IMR-90 (cell line): ENCODE measurements around the gene TSPEAR. TPM values are rescaled to one million over a fixed set of nuclear protein-coding genes. Genes with fewer than 3 reads are reported as not detected.

Source experiments
- ATAC-seq: fragments of 200-7000 bp; cut with Tn5 transposase; 2 replicates; pipeline ENCODE4 v1.9.1; 2020; ENCODE audit warnings: low read depth, mild to moderate bottlenecking, moderate library complexity
- BruUV-seq: library from RNA; stranded (reverse); fragments of 400-500 nt; replicated peaks from 2 replicates; lab custom pipeline; 2021; lab: Mats Ljungman, UMichigan
- CTCF ChIA-PET: fragments of 300-600 bp; formaldehyde crosslinking; extraction: SDS; loops from one replicate; lab custom pipeline; 2021; ENCODE audit warnings: antibody characterized with exemption; lab: Yijun Ruan, JAX
- POLR2A ChIA-PET: fragments of 300-600 bp; sonication (Branson Sonifier 250); formaldehyde crosslinking; loops from one replicate; lab custom pipeline; 2022; ENCODE audit warnings: antibody characterized with exemption; ENCODE audit not compliant: unreplicated experiment; lab: Charles Lee
- DNase-seq: peaks from one replicate; pipeline ENCODE4 v3.0.0; 2013
- H2AFZ ChIP-seq: replicated peaks from 2 replicates; pipeline ENCODE3; 2013; ENCODE audit warnings: low read length, mild to moderate bottlenecking; ENCODE audit not compliant: poor library complexity
- H2AK5ac ChIP-seq: 2 replicates; pipeline ENCODE4 v1.6.1; 2013; ENCODE audit warnings: low read depth, low read length, inconsistent platforms
- H2AK9ac ChIP-seq: replicated peaks from 2 replicates; pipeline ENCODE3; 2013; ENCODE audit warnings: mild to moderate bottlenecking, low read depth, low read length, moderate library complexity; ENCODE audit not compliant: poor library complexity
- H2BK120ac ChIP-seq: 2 replicates; pipeline ENCODE4 v1.6.1; 2013; ENCODE audit warnings: low read depth, low read length, inconsistent platforms
- H2BK15ac ChIP-seq: 3 replicates; pipeline ENCODE4 v1.6.1; 2013; ENCODE audit warnings: low read depth, low read length, inconsistent platforms
- H2BK20ac ChIP-seq: 2 replicates; pipeline ENCODE4 v1.6.1; 2013; ENCODE audit warnings: low read depth, mild to moderate bottlenecking, inconsistent platforms, low read length, moderate library complexity
- H2BK5ac ChIP-seq: 2 replicates; pipeline ENCODE4 v1.6.1; 2013; ENCODE audit warnings: mild to moderate bottlenecking, low read depth, low read length, inconsistent platforms; ENCODE audit not compliant: poor library complexity, severe bottlenecking
- H3K14ac ChIP-seq: replicated peaks from 2 replicates; pipeline ENCODE4 v1.6.1; 2013; ENCODE audit warnings: low read depth, low read length, inconsistent platforms
- H3K18ac ChIP-seq: 2 replicates; pipeline ENCODE4 v1.6.1; 2013; ENCODE audit warnings: low read depth, low read length, control low read depth
- H3K23ac ChIP-seq: 2 replicates; pipeline ENCODE4 v1.6.1; 2013; ENCODE audit warnings: low read depth, low read length, inconsistent platforms
- H3K27ac ChIP-seq: 2 replicates; pipeline ENCODE4 v1.5.1; 2013; ENCODE audit warnings: mild to moderate bottlenecking, control low read depth, low read length; ENCODE audit not compliant: insufficient read depth
- H3K27me3 ChIP-seq: 2 replicates; pipeline ENCODE4 v1.6.1; 2013; ENCODE audit warnings: low read length; ENCODE audit not compliant: control insufficient read depth, insufficient read depth
- H3K36me3 ChIP-seq: 2 replicates; pipeline ENCODE4 v1.6.1; 2013; ENCODE audit warnings: low read length, mixed read lengths; ENCODE audit not compliant: control insufficient read depth, insufficient read depth
- H3K4ac ChIP-seq: 2 replicates; pipeline ENCODE4 v1.6.1; 2013; ENCODE audit warnings: low read depth, low read length, inconsistent platforms
- H3K4me1 ChIP-seq: 2 replicates; pipeline ENCODE4 v1.6.1; 2013; ENCODE audit warnings: low read length, mixed read lengths; ENCODE audit not compliant: control insufficient read depth, insufficient read depth
- H3K4me2 ChIP-seq: 2 replicates; pipeline ENCODE4 v1.6.1; 2013; ENCODE audit warnings: low read depth, mild to moderate bottlenecking, control low read depth, low read length, moderate library complexity
- H3K4me3 ChIP-seq: 2 replicates; pipeline ENCODE4 v1.5.1; 2013; ENCODE audit warnings: low read depth, mild to moderate bottlenecking, control low read depth, low read length, moderate library complexity; ENCODE audit not compliant: insufficient read depth
- H3K56ac ChIP-seq: 2 replicates; pipeline ENCODE4 v1.6.1; 2013; ENCODE audit warnings: low read length, inconsistent platforms; ENCODE audit not compliant: insufficient read depth; ENCODE audit errors: extremely low read depth
- H3K79me1 ChIP-seq, 2 experiments: 2 replicates each; pipeline ENCODE4 v1.6.1; 2013; ENCODE audit warnings: low read length in 2 of 2, inconsistent platforms in 1 of 2, low read depth in 1 of 2
- H3K9ac ChIP-seq: 2 replicates; pipeline ENCODE4 v1.6.1; 2013; ENCODE audit warnings: low read depth, low read length, control low read depth
- H3K9me1 ChIP-seq: 2 replicates; pipeline ENCODE4 v1.6.1; 2013; ENCODE audit warnings: low read length, inconsistent platforms; ENCODE audit not compliant: insufficient read depth
- H3K9me3 ChIP-seq: 2 replicates; pipeline ENCODE4 v1.6.1; 2013; ENCODE audit warnings: low read length; ENCODE audit not compliant: control insufficient read depth, insufficient read depth
- H4K20me1 ChIP-seq: 2 replicates; pipeline ENCODE4 v1.6.1; 2013; ENCODE audit warnings: low read length, inconsistent platforms; ENCODE audit not compliant: insufficient read depth
- H4K5ac ChIP-seq: 2 replicates; pipeline ENCODE4 v1.6.1; 2013; ENCODE audit warnings: mild to moderate bottlenecking, low read depth, low read length, control low read depth
- H4K8ac ChIP-seq, 2 experiments: 2 replicates each; pipeline ENCODE4 v1.6.1; 2013; ENCODE audit warnings: low read depth in 2 of 2, low read length in 2 of 2, control low read depth in 1 of 2, inconsistent platforms in 1 of 2
- H4K91ac ChIP-seq: 2 replicates; pipeline ENCODE4 v1.6.1; 2013; ENCODE audit warnings: low read depth, low read length, inconsistent platforms; ENCODE audit not compliant: insufficient read depth
- BHLHE40 ChIP-seq: fragments of 150-350 bp; IDR thresholded peaks from 2 replicates; pipeline ENCODE4 v1.6.1; 2016; ENCODE audit warnings: mild to moderate bottlenecking, low read depth, low read length
- CHD1 ChIP-seq: IDR thresholded peaks from 2 replicates; pipeline ENCODE4 v1.6.1; 2012; ENCODE audit warnings: low read depth, low read length, improper control_type of control experiment
- MAZ ChIP-seq: IDR thresholded peaks from 2 replicates; pipeline ENCODE4 v1.6.1; 2012; ENCODE audit warnings: low read depth, mild to moderate bottlenecking, low read length, improper control_type of control experiment, moderate library complexity, borderline replicate concordance
- POLR2A ChIP-seq: IDR thresholded peaks from 2 replicates; pipeline ENCODE4 v1.6.1; 2012; ENCODE audit warnings: mild to moderate bottlenecking, low read depth, low read length
- RFX5 ChIP-seq: IDR thresholded peaks from 2 replicates; pipeline ENCODE4 v1.8.0; 2012; ENCODE audit warnings: low read depth, mild to moderate bottlenecking, low read length, moderate library complexity
- SMC3 ChIP-seq: fragments of 150-350 bp; IDR thresholded peaks from 2 replicates; pipeline ENCODE4 v1.6.1; 2016; ENCODE audit warnings: low read depth, mild to moderate bottlenecking, antibody characterized with exemption, low read length, moderate library complexity
- WGBS, 2 experiments: methylation state at CpG; one replicate each; pipeline versions ENCODE4 v1.1.5 to v1.1.7; 2013; ENCODE audit warnings: missing lambda C conversion rate in 2 of 2; ENCODE audit not compliant: insufficient read length in 1 of 2; ENCODE audit errors: extremely low coverage in 2 of 2; 5-methylcytosine and 5-hydroxymethylcytosine counted together
- dilution Hi-C: fragments of 300-500 bp; cut with HindIII; formaldehyde crosslinking; loops from one replicate; pipeline ENCODE4 v1.14.3; 2018; ENCODE audit warnings: low sequenced_read_pairs; ENCODE audit not compliant: unreplicated experiment
- in situ Hi-C: fragments of 300-500 bp; cut with MboI; formaldehyde crosslinking; loops from 3 replicates; pipeline ENCODE4 v1.14.3; 2019; ENCODE audit warnings: low sequenced_read_pairs, inconsistent platforms, mixed read lengths
- intact Hi-C: fragments of 100-400 bp; cut with micrococcal nuclease; formaldehyde crosslinking; loops from 2 replicates; pipeline ENCODE4 v1.10.0; 2022
- polyA plus RNA-seq, 3 experiments: library from polyadenylated mRNA; depleted of rRNA; stranded (reverse); fragments of >200 nt; gene quantifications; 2 replicates each; pipeline ENCODE4 v1.2.3, GENCODE V29; 2012; ENCODE audit warnings: low replicate concordance in 1 of 3
- total RNA-seq: library from RNA; depleted of rRNA; stranded (reverse); fragments of >200 nt; gene quantifications from 2 replicates; pipeline ENCODE4 v1.2.3, GENCODE V29; 2012
- TF ChIP-seq, protein P1 (sequence below): conservative IDR thresholded peaks from 2 replicates; pipeline ENCODE4 v1.5.1; 2012; ENCODE audit warnings: mild to moderate bottlenecking, low read depth, low read length, improper control_type of control experiment

TSPEAR gene
- total and polyA plus RNA-seq, 2 of the 4 experiments (the other 2 are of a cell fraction) = not detected

DNA sequence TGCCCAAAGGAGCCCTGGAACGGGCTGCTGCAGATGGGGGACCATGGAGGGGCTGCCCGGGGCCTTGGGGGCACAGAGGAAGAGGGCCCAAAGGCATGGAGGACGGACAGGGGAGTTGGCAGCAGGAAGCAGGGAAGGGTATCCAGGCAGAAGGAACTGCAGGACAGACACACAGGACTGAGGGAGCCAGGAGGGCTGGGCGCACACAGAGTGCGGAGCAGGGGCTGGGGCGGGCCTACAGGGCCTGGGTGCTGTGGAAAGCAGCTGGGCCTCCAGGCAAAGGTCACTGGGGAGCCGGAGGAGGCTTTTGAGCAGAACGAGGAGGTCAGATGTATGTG lies 199.5 kb downstream of the TSPEAR start:
- Histone ChIP-seq H3K4me3 (no peak overlapping the region), H3K79me1 (no peaks in the 10 kb centered on the region), H4K8ac (no peak overlapping the region), H2BK15ac (no peak overlapping the region), H4K91ac (no peak overlapping the region), H3K23ac (no peak overlapping the region), H3K27ac (no peak overlapping the region), H4K5ac (no peak overlapping the region), H4K20me1 (no peaks in the 10 kb centered on the region), H3K4me2 (no peak overlapping the region), H2BK5ac (no peak overlapping the region), H2BK120ac (no peak overlapping the region), H3K56ac (no peak overlapping the region), H3K4me1 (no peaks in the 10 kb centered on the region), H3K36me3 (no peaks in the 10 kb centered on the region), H3K4ac (no peak overlapping the region), H2AK9ac (no peak overlapping the region), H2AFZ (no peak overlapping the region), H3K9ac (no peak overlapping the region), H3K14ac (no peak overlapping the region), H3K18ac (no peak overlapping the region), H2AK5ac (no peak overlapping the region), H2BK20ac (no peak overlapping the region), H3K9me3 (no peaks in the 10 kb centered on the region; the same call in 1 of the 2 replicates), H3K9me1 (no peaks in the 10 kb centered on the region), H3K27me3 (peaks cover 9% of the 10 kb centered on the region; the same call in 1 of the 2 replicates)
- dilution Hi-C loops (no loop called here), in situ Hi-C loops (loop anchor here (25.0 kb wide), 1 partner anchor 425 kb away; the partner anchor contains the start of gene SLX9), intact Hi-C loops (no loop called here)
- WGBS, 2 experiments = 63% methylated on average over 1 of the region's 8 CpGs; no CpG with 5 or more reads in 1 of the 2 experiments
- TF ChIP-seq SMC3 = no peak
- no peak for TF ChIP-seq RFX5
- TF ChIP-seq BHLHE40 = no peak
- no peak for TF ChIP-seq POLR2A
- no peak for TF ChIP-seq CHD1
- TF ChIP-seq MAZ = no peak
- TF ChIP-seq, protein P1, sequence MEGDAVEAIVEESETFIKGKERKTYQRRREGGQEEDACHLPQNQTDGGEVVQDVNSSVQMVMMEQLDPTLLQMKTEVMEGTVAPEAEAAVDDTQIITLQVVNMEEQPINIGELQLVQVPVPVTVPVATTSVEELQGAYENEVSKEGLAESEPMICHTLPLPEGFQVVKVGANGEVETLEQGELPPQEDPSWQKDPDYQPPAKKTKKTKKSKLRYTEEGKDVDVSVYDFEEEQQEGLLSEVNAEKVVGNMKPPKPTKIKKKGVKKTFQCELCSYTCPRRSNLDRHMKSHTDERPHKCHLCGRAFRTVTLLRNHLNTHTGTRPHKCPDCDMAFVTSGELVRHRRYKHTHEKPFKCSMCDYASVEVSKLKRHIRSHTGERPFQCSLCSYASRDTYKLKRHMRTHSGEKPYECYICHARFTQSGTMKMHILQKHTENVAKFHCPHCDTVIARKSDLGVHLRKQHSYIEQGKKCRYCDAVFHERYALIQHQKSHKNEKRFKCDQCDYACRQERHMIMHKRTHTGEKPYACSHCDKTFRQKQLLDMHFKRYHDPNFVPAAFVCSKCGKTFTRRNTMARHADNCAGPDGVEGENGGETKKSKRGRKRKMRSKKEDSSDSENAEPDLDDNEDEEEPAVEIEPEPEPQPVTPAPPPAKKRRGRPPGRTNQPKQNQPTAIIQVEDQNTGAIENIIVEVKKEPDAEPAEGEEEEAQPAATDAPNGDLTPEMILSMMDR = no peak
- ChIA-PET CTCF (no interaction called here), POLR2A (no interaction called here)
- ATAC-seq = no peak
- no peak for DNase-seq
- no TSS peak for BruUV-seq
